Measurements from ENCODE around the gene RBM47.
"Not testable (repeated sequence)": the region's sequence is repeated elsewhere in the genome, so short reads cannot be mapped to it uniquely, and the experiment has no call there.

The RBM47 gene

GRCh38 chr4:40453912-40454311 is 175.8 kb downstream of the RBM47 start:
- in situ Hi-C loops (cut with HindIII; ENCODE audit: low sequenced_read_pairs): no loop called here
- TF ChIP-seq CTCF (IDR thresholded peaks at IDR 0.05; ENCODE audit: low read depth, low read length, missing control alignments): no peak
- no peak for DNase-seq (ENCODE audit: low read depth)
- H3K4me3 ChIP-seq (ENCODE audit: low read depth, low read length): no peak overlapping the region

GRCh38 chr4:40448875-40449274 is 180.8 kb downstream of the RBM47 start:
- no peak for TF ChIP-seq CTCF (IDR thresholded peaks at IDR 0.05; ENCODE audit: low read depth, low read length, missing control alignments)

GRCh38 chr4:40446839-40447238 is 182.8 kb downstream of the RBM47 start:
- no peak for DNase-seq (ENCODE audit: low read depth)
- H3K4me3 ChIP-seq (ENCODE audit: low read depth, low read length): no peak overlapping the region
- in situ Hi-C loops (cut with HindIII; ENCODE audit: low sequenced_read_pairs): no loop called here
- TF ChIP-seq CTCF (IDR thresholded peaks at IDR 0.05; ENCODE audit: low read depth, low read length, missing control alignments): no peak

More at GRCh38 chr4:40448875-40449274, 180.8 kb downstream of the RBM47 start:
- DNase-seq (ENCODE audit: low read depth): no peak
- in situ Hi-C loops (cut with HindIII; ENCODE audit: low sequenced_read_pairs): no loop called here
- H3K4me3 ChIP-seq (ENCODE audit: low read depth, low read length): no peak overlapping the region

GRCh38 chr4:40446261-40446750 is 183.4 kb downstream of the RBM47 start:
- H3K4me3 ChIP-seq (ENCODE audit: low read depth, low read length); DNase-seq (ENCODE audit: low read depth); in situ Hi-C loops (cut with HindIII; ENCODE audit: low sequenced_read_pairs): not testable (repeated sequence)

GRCh38 chr4:40445671-40446070 is 184.0 kb downstream of the RBM47 start:
- no peak for DNase-seq (ENCODE audit: low read depth)
- H3K4me3 ChIP-seq (ENCODE audit: low read depth, low read length): no peak overlapping the region
- TF ChIP-seq CTCF (IDR thresholded peaks at IDR 0.05; ENCODE audit: low read depth, low read length, missing control alignments): no peak
- in situ Hi-C loops (cut with HindIII; ENCODE audit: low sequenced_read_pairs): no loop called here

- no peak for DNase-seq (ENCODE audit: low read depth)
- in situ Hi-C loops (cut with HindIII; ENCODE audit: low sequenced_read_pairs): no loop called here
- TF ChIP-seq CTCF (IDR thresholded peaks at IDR 0.05; ENCODE audit: low read depth, low read length, missing control alignments): no peak
- H3K4me3 ChIP-seq (ENCODE audit: low read depth, low read length): no peak overlapping the region
These were observed 188.2 kb downstream of the RBM47 start for GRCh38 chr4:40441430-40441829.

- no peak for TF ChIP-seq CTCF (IDR thresholded peaks at IDR 0.05; ENCODE audit: low read depth, low read length, missing control alignments)
- no peak overlapping the region for H3K4me3 ChIP-seq (ENCODE audit: low read depth, low read length)
- in situ Hi-C loops (cut with HindIII; ENCODE audit: low sequenced_read_pairs): no loop called here
- DNase-seq (ENCODE audit: low read depth): no peak
These were observed 190.1 kb downstream of the RBM47 start for GRCh38 chr4:40439519-40439918.

Measured in astrocyte of the cerebellum (primary cell).